HG03354 (cell line): Measurements from ENCODE around the gene BBC3.
A peak's percentile ranks its signal among the peaks of the same experiment; 100 is the strongest.
"Not testable (repeated sequence)": the region's sequence is repeated elsewhere in the genome, so short reads cannot be mapped to it uniquely, and the experiment has no call there.

Source experiments
- ATAC-seq: cut with Tn5 transposase; IDR thresholded peaks from one replicate; pipeline ENCODE4 v1.9.1; 2021; ENCODE audit warnings: mild to moderate bottlenecking; ENCODE audit not compliant: unreplicated experiment, poor library complexity, severe bottlenecking

Gene BBC3, protein sequence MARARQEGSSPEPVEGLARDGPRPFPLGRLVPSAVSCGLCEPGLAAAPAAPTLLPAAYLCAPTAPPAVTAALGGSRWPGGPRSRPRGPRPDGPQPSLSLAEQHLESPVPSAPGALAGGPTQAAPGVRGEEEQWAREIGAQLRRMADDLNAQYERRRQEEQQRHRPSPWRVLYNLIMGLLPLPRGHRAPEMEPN

GRCh38 chr19:47230921-47231214 lies at the start of gene BBC3:
BBC3 (minus strand) TSS chr19:47231199; CDS start chr19:47228431, 2,768 bp downstream.
- no peak for ATAC-seq

DNA sequence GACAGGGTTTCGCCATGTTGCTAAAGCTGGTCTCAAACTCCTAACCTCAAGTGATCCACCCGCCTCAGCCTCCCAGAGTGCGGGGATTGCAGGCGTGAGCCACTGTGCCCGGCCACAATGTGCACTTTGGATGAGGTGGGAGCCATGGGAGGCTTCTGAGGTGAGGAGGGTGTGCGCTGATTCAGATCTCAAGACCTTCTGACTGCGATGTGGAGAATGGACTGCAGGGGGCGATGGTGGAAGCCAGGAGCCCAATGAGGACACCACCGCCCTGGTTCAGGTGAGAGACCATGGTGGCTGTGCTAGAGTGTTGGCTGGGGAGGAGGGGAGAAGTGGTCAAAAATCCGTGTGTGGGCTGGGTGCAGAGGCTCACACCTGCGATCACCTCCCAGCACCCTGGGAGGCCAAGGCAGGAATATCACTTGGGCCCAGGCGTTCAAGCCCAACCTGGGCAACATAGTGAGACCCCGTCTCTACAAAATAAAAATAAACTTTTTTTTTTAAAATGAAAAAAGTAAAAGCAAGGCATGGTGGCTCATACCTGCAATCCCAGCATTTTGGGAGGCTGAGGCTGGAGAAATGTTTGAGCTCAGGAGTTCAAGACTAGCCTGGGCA lies 49.3 kb upstream of the BBC3 start:
- no peak for ATAC-seq

DNA sequence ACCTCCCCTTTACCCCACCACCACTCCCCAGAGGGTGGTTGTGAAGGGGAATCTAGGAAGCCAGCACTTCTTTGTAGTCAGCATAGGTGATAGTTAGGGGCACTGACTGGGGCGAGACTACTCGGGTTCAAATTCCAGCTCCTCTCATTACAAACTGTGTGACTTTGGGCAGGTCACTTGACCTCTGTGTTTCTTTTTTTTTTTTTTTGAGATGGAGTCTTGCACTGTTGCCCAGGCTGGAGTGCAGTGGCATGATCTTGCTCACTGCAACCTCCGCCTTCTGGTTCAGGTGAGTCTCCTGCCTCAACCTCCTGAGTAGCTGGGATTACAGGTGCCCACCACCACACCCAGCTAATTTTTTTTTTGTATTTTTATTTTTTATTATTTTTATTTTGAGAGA lies 45.5 kb upstream of the BBC3 start:
- not testable (repeated sequence) for ATAC-seq

- ATAC-seq = no peak
These were observed 44.9 kb upstream of the BBC3 start for GRCh38 chr19:47275791-47276461.

DNA sequence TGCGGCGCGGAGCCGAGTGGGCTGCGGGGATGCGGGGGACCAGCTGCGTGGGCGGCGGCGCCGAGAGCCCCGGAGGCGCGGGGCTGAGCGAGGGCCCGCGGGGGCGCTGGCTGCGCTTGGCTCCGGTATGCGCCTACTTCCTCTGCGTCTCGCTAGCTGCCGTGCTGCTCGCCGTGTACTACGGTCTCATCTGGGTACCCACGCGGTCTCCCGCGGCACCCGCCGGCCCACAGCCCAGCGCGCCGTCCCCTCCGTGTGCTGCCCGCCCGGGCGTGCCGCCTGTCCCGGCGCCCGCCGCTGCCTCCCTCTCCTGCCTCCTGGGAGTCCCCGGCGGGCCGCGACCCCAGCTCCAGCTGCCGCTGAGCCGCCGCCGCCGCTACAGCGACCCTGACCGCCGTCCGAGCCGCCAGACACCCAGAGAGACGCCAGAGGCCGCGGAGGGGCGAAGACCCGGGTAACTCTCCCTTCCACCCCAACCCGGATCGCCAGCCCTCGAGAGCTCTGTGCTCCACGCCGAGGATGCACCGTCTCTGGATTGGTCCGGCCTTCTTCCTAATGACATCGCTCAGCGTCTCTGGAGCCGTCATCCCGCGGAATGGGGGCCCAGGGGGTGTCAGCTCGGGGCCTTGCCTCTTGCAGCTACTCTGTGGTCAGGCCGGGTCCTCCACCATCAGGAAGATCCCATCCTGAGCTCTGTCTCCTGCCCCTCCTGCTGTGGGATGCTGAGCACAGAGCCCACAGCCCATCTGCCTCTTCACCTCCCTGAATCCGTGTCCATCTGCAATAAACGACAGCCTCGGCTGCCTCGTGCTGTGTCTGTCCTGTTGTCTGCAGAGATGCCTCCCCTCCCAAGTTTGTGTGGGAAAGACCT lies 44.1 kb upstream of the BBC3 start:
- peak; percentile 24 for ATAC-seq

GRCh38 chr19:47274071-47274890 lies 43.3 kb upstream of the BBC3 start, which contains the start of gene INAFM1:
INAFM1 (plus strand) TSS chr19:47274885; CDS start chr19:47274920, 35 bp downstream.
- ATAC-seq = peak; percentile 66

GRCh38 chr19:47273313-47274070 lies 42.5 kb upstream of the BBC3 start:
- ATAC-seq = peak; percentile 61

- no peak for ATAC-seq
These were observed 41.7 kb upstream of the BBC3 start for GRCh38 chr19:47272448-47273312.

GRCh38 chr19:47271949-47272348 lies 41.0 kb upstream of the BBC3 start:
- ATAC-seq = no peak

- no peak for ATAC-seq
These were observed 39.4 kb upstream of the BBC3 start for GRCh38 chr19:47270408-47270807.

- ATAC-seq = no peak
These were observed 38.6 kb upstream of the BBC3 start for GRCh38 chr19:47269596-47269995.

DNA sequence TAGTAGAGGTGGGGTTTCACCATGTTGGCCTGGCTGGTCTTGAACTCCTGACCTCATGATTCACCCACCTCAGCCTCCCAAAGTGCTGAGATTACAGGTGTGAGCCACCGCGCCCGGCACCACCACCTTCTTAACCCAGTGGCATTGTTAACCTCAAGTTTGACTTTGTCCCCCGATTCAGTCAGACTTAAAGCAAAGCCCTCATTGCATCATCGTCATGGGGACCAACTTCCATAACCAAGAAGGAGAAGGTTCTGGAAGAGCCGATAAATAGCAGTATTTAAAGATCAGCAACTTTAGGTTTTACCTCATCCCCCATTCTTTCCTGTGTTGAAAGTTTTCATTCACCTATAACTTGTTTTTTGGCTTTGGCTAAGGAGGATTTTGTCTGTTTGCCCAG lies 37.0 kb upstream of the BBC3 start:
- ATAC-seq = no peak

GRCh38 chr19:47267350-47267759 lies 36.4 kb upstream of the BBC3 start:
- no peak for ATAC-seq

DNA sequence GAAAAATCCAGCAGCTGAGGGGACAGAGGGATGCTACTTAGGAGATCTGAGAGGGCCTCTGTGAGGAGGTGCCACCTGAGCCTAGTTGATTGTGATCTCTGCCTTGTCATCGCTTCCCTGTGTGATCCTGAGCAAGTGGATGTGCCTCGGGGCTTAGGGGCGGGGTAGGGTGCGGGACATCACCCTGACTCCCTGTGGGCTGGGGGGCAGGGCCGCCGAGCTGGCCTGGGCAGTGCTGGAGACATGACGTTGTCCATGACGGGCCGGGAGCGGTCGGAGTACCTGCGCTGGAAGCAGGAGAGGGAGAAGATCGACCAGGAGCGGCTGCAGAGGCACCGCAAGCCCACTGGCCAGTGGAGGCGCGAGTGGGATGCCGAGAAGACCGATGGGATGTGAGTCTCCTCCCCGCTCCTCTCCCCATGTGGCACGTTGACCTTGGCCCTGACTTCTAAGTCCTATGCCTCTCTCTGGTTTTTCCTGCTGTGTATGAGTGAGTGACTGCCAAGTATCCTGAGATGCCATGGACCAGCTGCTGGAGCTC lies 35.5 kb upstream of the BBC3 start:
- no peak for ATAC-seq

GRCh38 chr19:47264629-47265028 lies 33.6 kb upstream of the BBC3 start:
- ATAC-seq = no peak

DNA sequence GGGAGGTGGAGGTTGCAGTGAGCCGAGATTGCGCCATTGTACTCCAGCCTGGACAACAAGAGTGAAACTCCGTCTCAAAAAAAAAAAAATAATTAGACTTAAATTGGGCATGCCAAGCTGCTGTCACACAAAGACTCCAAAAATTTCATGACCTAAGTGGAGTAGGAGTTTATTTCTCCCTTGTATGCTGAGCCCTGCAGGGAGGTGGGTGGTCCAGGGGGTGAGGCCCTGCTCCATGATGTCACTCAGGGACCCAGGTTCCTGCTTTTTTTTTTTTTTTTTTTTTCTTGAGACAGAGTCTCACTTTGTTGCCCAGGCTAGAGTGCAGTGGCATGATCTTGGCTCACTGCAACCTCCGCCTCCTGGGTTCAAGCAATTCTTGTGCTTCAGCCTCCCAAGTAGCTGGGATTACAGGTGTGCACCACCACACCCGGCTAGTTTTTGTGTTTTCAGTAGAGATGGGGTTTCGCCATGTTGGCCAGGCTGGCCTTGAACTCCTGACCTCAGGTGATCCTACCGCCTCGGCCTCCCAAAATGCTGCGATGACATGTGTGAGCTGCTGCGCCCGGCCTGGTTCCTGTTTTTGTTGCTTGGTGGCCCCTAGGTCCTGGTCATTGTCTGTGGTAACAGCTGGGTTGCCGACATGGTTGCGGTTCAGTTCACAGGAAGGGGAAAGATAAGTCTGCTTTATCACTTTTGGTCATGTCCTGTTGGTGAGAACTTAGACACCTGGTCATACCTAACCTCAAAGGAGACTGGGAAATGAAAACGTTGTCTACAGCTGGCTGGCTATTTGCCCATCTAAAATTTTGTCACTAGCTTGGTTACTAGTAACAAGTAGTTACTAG lies 31.2 kb upstream of the BBC3 start:
- peak; percentile 72 for ATAC-seq

- ATAC-seq = no peak
These were observed 29.5 kb upstream of the BBC3 start for GRCh38 chr19:47260476-47260875.
